Jurkat, Clone E6-1 (cell line): ENCODE measurements around the gene SPCS2.
"Not testable (repeated sequence)": the region's sequence is repeated elsewhere in the genome, so short reads cannot be mapped to it uniquely, and the experiment has no call there.

ENCODE experiments used
- DNase-seq: peaks from one replicate; pipeline ENCODE4 v3.0.0-alpha.2; 2011; ENCODE audit warnings: low read depth, low spot score
- H3K4me3 ChIP-seq: 2 replicates; pipeline ENCODE4 v1.5.1; 2011; ENCODE audit warnings: mild to moderate bottlenecking, low read length, control low read depth, moderate library complexity

SPCS2 gene

DNA sequence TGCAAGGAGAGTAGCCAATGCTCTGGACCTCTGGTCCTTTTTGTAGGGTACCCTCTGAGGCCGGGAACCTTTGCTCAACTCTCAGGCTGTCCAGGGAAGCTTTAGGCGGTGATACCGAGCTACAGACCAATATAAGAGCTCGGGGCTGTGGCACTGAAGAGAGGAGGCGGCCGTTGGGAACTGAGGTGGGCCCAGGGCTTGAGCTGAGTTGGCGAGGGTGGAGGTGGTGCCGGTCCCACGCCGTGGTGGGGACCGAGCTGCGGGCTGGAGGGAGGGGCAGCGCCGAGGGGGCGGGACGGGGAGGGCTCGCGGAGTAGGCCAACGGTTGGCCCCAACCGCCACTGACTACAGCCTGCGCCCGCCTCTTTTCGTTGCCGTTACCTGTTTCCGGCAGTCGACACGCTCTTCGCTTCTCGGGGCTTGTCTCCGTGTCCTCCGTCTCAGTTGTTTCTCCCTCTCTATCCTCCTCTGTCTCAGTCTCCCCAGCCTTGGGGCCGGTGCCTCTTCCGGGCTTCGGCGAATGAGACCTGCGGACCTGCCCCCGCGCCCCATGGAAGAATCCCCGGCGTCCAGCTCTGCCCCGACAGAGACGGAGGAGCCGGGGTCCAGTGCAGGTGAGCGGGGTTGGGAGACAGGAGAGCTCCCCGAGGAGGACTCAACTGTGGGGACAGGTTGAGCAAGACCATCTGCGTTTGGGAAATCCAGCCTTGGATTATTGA lies 39.6 kb downstream of the SPCS2 start, which contains the start of gene NEU3:
Gene NEU3, plus strand, starts transcription at position 393 of the 719 bp plus-strand sequence. Its CDS starts 128 bp downstream, at position 521.
- DNase-seq = peak; percentile 86
- peak within 1 kb of the TSS; percentile 92 for H3K4me3 ChIP-seq

DNA sequence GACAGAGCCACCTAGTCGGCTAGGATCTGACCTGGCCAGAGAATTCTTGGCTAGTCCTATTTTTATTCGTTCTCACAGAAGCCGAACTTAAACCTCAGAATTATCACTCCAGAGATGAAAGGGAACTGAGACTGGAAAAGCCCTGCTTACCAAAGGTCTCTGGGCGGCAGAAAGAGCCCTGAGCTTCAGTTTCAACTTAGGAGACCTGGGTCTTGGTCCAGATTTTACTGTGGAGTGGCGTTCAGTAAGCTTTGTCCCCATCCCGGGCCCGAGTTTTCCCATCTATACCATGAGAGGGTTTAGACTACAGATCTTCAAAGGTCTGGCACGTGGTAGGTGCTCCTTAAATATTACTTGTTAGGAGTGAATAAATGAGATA lies 40.2 kb downstream of the SPCS2 start:
- peak overlapping the region; percentile 92 for H3K4me3 ChIP-seq
- no peak for DNase-seq

DNA sequence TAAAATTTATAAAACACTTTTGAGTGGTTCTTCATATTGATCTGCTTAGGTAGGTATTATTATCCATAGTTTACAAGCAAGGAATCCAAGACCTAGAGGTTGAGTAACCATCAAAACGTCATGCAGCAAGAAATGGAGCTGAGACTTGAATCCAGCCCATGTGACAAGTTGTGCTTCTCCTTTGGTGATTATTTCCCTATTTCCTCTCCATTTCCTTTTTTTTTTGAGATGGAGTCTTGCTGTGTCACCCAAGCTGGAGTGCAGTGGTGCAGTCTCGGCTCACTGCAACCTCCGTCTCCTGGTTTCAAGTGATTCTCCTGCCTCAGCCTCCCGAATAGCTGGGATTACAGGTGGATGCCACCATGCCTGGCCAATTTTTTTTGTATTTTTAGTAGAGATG lies 41.1 kb downstream of the SPCS2 start:
- not testable (repeated sequence) for DNase-seq
- peak overlapping the region; percentile 92 for H3K4me3 ChIP-seq

DNA sequence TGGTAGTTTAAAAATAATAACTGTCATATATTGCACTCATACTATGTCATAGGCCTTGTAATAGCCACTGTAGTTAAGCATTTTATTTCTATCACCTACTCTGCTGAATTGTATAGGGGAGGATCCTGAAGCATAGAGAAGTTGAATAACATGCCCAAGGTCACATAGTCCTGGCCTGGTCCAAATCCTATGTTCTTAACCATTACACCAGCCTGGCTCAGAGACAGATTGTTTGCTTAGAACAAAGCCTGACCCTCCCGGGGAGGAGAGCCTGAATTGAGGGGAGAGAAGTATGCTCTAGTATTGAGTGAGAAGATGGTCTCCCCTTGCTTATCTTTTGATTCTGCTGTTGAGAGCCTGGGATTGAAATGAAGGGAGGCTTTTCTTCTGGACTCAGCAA lies 41.9 kb downstream of the SPCS2 start:
- no peak overlapping the region for H3K4me3 ChIP-seq
- no peak for DNase-seq

DNA sequence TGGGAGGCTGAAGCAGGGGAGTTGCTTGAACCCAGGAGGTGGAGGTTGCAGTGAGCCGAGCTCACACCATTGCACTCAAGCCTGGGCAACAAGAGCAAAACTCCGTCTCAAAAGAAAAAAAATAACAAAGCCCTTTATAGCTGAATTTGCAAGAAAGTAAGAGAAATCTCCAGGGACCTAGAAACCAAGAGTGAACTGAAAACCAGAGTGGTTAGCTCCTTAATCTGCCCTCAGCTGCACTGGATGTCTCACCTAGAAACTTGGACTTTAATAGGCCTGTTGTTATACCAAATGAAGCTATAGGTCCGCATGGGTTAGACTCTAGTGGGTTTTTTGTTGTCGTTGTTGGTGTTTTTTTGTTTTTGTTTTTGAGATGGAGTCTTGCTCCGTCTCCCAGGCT lies 43.8 kb downstream of the SPCS2 start:
- DNase-seq = no peak

DNA sequence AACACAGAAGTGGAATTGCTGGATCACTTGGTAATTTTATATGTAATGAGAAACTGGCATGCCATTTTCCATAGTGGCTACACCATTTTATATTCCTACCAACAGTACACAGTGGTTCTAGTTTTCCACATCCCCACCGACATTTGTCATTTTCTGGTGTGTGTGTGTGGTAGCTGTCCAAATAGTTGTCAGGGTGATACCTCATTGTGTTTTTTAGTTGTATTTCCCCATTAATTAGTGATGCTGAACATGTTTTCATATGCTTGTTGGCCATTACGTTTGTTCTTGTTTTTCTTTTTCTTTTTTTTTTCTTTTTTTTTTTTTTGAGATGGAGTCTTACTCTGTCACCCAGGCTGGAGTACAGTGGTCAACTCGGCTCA lies 51.9 kb downstream of the SPCS2 start:
- H3K4me3 ChIP-seq = no peak overlapping the region

More for the DNA sequence above, 43.8 kb downstream of the SPCS2 start:
- H3K4me3 ChIP-seq = no peak overlapping the region

DNA sequence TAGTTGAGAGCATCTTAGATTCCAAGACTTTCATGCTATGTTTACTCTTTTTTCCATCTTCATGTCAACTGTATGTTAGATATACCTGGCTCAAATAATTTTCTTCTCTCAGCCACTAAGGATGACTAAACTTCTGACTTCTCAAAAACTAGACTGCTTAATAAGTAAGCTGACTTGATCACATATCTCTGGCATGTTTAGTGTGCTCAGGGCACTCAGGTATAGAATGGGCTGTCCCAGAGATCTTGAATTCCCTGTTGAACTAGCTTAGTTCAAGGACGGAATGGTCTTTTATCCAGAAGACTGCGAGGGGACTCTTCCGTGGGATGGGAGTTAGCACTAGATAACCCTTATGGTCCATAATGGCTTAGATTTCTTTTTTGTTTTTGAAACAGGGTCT lies 52.6 kb downstream of the SPCS2 start:
- no peak for DNase-seq
- H3K4me3 ChIP-seq = no peak overlapping the region

More for the DNA sequence above, 51.9 kb downstream of the SPCS2 start:
- no peak for DNase-seq

DNA sequence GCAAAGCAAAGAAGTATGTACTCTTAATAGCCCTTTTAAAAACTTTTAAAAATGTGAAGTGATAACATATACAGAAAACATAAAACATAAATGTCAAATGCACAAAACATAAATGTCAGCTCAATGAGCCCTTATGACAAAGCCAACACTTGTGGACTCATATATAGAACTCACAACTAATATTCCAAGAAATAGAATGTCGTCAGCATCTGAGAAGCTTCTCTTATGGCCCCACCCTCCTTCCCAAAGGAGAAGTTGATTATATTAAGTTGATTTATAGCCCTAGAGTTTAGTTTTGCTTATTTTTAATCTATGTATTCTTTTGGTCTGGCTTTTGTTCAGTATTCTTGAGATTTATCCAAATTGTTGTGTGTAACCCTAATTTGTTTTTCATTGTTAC lies 53.5 kb downstream of the SPCS2 start:
- no peak for DNase-seq
- no peak overlapping the region for H3K4me3 ChIP-seq

DNA sequence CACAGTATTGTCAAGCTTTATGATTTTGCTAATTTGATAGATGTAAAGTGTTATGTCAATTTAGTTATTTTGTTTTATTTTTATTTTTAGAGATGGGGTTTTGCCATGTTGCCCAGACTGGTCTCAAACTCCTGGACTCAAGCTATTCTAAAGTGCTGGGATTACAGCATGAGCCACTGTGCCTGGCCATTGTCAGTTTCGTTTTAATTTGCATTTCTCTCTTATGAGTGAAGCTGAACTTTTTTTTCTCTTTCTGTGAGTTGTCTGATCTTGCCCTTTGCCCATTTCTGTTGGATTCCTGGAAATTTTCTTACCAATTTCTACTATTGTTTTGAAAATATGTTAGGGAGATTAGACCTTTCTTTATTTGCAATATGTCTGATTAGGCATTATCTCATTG lies 55.1 kb downstream of the SPCS2 start:
- no peak for DNase-seq
- no peak overlapping the region for H3K4me3 ChIP-seq

DNA sequence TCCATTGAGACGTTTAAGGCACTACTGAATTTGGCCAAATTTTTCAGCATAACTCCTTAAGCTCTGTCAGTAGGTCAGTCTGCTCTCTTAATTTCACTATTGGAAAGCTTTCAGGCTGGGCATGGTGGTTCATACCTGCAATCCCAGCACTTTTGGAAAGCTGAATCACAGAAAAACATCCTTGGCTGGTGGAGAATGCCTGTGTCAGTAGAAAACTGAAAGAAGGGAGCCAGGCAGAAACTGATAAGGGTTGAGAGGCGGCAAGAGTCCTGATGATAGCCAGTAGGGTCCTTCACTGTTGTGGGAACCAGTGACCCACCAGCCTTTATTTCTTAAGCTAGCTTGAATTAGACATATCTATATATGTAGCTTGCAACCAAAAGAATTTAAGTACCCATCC lies 62.3 kb downstream of the SPCS2 start:
- no peak for DNase-seq
- no peak overlapping the region for H3K4me3 ChIP-seq

DNA sequence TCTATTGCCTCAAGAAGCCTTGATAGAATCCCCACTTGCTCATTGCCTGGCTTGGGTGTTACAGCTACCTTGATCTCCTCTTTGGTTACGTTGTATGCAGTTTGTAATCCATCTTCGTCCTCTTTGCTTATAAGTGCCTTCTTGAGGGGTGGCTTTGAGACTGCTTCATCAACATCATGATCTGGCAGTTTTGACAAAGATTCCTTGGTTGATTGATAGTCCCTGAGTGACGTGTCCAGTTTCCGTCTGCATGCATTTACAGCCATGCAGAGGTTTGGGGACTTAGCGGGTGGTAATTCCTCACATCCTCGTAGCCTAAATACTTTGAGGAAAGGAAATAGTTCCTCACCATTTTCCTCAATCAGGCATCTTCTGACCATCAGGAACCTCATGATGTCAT lies 62.8 kb downstream of the SPCS2 start:
- no peak for DNase-seq
- H3K4me3 ChIP-seq = no peak overlapping the region

DNA sequence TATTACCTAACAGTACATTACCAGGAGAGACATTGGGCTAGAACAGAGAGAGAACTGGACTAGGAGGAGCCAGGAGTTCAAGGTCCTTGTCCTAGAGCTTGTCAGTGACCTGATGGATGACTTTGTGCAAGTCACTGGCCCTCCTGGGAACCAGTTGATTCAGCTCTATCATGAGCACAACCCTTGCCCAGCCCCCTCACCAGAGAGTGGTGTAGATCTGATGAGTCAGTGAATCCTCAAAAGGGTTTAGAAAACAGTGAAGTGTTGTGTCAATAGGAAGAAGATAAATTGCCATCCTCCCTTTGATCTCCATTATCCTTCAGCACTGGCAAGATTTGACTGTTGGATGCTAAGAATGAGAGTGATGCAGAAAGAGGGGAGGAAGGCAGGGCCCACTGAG lies 64.0 kb downstream of the SPCS2 start:
- DNase-seq = no peak
- no peak overlapping the region for H3K4me3 ChIP-seq

DNA sequence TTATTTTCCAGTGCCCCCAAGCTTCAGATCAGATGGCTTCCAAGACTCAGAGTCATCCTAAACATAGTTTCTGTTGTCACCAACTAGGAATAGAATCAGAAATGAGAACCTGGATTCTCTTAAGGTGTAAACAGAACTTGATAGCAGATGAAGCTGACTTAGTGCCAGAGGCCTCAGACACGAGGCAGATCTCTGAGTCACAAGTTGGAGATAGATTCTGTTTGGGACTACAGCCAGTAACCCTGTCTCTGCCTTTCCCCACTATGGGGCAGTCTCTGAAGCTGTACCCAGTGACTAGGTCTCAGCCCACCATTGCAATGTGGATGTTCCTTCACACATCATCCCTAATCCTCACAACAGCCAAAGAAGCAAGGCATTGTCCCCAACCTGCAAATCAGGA lies 65.1 kb downstream of the SPCS2 start:
- H3K4me3 ChIP-seq = no peak overlapping the region
- no peak for DNase-seq

DNA sequence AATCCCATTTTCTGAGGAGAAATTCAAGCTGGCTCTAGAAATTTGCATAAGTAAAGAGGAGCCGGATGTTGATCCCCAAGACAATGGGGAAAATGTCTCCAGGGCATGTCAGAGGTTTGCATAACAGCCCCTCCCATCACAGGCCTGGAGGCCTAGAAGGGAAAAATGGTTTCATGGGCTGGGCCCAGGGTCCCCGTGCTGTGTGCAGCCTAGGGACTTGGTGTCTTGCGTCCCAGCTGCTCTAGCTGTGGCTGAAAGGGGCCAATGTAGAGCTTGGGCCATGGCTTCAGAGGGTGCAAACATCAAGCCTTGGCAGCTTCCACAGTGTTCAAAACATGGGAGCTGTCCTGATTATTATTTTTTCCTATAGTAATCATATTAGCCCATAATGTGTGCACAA lies 70.1 kb downstream of the SPCS2 start:
- not testable (repeated sequence) for DNase-seq

DNA sequence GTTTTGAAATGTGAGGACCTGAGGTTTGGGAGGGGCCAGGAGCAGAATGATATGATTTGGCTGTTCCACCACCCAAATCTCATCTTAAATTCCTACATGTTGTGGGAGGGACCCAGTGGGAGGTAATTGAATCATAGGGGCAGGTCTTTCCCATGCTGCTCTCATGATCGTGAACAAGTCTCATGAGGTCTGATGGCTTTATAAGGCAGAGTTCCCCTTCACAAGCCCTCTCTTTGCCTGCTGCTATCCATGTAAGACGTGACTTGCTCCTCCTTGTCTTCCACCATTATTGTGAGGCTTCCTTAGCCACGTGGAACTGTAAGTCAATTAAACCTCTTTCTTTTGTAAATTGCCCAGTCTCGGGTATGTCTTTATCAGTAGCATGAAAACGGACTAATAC lies 71.3 kb downstream of the SPCS2 start:
- not testable (repeated sequence) for DNase-seq, H3K4me3 ChIP-seq

More for the DNA sequence above, 70.1 kb downstream of the SPCS2 start:
- not testable (repeated sequence) for H3K4me3 ChIP-seq

DNA sequence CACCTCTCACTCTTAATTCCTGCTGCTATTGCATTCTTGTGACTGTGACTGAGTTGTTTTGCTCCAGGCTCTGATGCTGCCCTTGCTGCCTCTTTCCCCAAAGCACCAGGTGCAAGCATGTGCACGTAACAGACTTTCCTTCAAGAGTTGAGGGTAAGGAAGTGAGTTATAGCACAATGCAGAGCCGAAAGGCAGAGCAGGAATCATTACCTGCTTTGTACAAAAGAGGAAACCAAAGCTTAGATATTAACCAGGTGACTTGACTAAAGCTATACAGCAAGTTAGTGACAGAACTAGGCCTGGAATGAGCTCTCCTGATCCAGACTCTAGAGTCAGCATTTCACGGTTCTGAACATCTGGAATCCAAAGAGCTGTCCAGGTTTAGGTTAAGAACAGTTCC lies 73.2 kb downstream of the SPCS2 start:
- DNase-seq = no peak
- H3K4me3 ChIP-seq = no peak overlapping the region

DNA sequence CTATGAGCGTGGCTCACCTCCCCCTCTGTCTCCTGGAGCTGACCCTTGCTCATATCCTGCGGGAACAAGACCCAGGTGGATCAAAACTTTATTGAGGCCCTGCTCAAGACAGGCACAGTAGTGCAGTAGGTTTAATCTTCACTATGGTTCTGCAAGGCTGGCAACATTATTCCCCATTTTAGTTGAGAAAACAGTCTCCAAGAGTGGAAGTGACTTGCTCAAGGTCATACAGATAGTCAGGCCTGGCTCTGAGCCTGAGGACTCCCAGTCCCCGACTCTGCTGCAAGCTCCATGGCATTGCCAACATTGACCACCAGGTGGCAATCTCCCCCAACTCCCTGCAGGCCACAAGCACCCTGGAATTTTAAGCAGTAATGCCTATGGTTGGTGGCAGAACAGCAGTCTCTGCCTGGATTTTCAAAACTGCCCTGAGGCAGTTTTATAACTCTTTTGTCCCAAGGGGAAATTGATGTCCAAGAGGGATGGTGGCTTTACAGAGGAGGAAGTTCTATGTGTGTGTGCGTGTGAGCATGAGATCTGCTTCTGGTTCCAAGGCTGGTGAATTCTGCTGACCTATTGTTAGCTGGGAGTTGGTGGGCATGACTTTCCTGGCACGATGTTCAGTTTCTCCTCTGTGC lies 73.8 kb downstream of the SPCS2 start:
- H3K4me3 ChIP-seq = no peak overlapping the region
- DNase-seq = peak; percentile 72

DNA sequence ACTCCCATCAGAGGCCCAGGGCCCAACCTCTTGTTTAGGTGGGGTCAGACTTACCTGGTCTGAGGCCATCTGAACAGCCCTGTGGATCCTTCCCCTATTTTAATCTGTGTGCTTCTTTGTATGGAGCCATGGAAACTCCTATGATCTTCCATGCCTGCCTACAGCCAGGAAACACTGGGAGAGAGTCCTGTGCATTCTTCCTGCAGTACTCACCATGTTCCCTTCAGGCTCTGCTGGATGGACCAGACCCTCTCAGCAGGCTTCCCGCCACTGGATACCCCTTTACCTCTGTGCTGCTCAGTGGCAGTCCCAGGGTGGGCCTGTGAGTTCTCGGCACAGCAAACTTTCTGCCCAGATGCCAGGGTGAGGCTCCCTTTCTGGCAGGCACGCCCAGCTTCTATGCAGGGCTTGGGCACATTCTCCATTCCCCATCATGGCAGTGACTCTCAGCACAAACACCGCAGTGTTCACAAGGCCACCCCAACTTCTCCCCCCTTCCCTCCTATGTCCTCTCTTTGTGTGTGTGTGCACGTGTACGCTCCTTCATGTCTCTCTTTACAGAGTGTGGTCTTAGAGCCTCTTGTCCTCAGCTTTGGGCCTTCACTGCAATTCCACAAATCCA lies 74.5 kb downstream of the SPCS2 start:
- DNase-seq = no peak
- H3K4me3 ChIP-seq = no peak overlapping the region

DNA sequence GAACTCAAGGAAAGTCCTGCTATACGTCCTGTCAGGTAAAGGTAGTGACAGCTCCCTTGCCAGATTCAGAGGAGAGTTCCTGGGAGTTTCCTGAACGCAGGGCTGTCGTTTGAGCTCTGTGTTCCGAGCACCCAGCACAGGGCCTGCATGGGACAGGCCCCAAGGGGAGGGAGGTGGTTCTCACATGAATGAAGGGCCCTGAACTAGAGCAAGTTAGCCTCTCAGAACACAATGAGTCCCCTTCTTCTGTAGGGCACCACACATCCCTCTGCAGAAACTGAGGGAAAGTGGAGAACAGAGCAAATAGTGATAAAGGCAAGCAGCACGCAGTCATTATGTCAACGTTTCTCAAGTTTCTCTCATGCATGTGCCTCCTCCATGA lies 75.0 kb downstream of the SPCS2 start:
- no peak overlapping the region for H3K4me3 ChIP-seq
- DNase-seq = no peak

DNA sequence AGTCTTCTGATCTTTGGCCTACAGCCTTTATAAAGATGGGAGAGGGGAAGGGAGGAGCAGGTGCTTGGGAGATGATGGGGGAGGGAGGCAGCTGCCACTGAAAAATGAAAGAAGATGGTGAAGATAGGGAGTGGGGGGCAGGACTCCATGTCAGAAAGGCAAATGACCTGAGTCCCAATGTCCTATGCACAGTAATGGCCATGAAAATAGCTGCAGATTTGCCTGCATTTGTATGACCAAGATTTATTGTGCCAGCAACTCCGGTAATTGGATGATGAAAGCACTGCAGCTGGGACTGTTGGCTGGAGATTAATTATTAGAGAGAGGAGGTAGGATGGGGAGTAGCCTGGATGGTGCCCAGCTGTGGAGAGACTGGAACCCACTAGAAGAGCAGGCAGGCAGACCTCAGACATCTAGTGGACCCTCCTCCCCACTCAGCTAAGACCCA lies 75.7 kb downstream of the SPCS2 start:
- DNase-seq = no peak
- no peak overlapping the region for H3K4me3 ChIP-seq
